Omental fat pad (tissue), 4 donors: ENCODE data around the gene MTFR1L. TPM values are rescaled to one million over a fixed set of nuclear protein-coding genes. Genes with fewer than 3 reads are reported as not detected.

Experiments used
- ATAC-seq: fragments of 150-250 bp; one replicate; pipeline ENCODE4 v1.9.1; 2016; ENCODE audit warnings: mild to moderate bottlenecking, moderate library complexity; ENCODE audit not compliant: low FRiP score
- DNase-seq: peaks from one replicate; pipeline ENCODE4 v3.0.0-alpha.2; 2019; ENCODE audit warnings: low spot score
- total RNA-seq, 4 donors: library from RNA; depleted of rRNA; stranded (reverse); fragments of >200 nt; gene quantifications; one replicate each; pipeline ENCODE4 v1.1.0, GENCODE V29; 2016
- TF ChIP-seq, protein P1 (sequence below), 3 donors: fragments of 450-650 bp; IDR thresholded peaks; one replicate each; pipeline ENCODE4 v1.5.1; 2016 to 2017; ENCODE audit warnings: antibody characterized with exemption in 3 of 3, mild to moderate bottlenecking in 3 of 3, moderate library complexity in 2 of 3

MTFR1L gene
- total RNA-seq, 4 donors from 2014 or later: 40.8 to 84.2 (median 61.3) TPM

DNA sequence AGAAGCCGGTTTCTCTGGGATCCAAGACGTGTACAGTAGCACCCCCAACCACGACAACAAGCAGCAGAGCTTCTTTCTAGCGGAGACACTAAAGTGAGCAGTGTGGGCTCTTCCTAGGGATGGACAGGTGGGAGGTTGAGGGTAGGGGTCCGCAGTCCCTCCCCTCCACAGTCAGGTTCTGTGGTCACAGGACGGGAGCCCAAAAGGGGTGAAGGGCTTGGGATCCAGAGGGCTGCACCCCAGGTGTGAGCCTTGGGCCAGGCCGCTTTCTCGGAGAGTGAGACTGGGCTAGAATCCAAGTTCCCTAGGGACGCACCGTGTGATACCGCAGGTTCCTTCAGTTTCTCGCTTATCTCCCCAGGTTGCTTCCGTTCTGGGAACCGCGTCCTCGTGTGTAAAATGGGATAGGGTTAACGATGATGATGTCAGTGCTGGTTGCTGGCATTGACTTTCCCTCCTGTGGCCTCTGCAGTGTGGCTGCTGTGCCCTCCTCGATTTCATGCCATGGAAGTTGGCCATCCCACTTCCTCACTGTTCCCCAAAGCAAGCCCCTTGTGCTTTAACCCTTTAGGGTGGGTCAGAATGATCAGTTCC lies 37.0 kb upstream of the MTFR1L start:
- DNase-seq (no peak), ATAC-seq (no peak)
- TF ChIP-seq, protein P1, sequence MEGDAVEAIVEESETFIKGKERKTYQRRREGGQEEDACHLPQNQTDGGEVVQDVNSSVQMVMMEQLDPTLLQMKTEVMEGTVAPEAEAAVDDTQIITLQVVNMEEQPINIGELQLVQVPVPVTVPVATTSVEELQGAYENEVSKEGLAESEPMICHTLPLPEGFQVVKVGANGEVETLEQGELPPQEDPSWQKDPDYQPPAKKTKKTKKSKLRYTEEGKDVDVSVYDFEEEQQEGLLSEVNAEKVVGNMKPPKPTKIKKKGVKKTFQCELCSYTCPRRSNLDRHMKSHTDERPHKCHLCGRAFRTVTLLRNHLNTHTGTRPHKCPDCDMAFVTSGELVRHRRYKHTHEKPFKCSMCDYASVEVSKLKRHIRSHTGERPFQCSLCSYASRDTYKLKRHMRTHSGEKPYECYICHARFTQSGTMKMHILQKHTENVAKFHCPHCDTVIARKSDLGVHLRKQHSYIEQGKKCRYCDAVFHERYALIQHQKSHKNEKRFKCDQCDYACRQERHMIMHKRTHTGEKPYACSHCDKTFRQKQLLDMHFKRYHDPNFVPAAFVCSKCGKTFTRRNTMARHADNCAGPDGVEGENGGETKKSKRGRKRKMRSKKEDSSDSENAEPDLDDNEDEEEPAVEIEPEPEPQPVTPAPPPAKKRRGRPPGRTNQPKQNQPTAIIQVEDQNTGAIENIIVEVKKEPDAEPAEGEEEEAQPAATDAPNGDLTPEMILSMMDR (IDR thresholded peaks at IDR 0.05): no peak

DNA sequence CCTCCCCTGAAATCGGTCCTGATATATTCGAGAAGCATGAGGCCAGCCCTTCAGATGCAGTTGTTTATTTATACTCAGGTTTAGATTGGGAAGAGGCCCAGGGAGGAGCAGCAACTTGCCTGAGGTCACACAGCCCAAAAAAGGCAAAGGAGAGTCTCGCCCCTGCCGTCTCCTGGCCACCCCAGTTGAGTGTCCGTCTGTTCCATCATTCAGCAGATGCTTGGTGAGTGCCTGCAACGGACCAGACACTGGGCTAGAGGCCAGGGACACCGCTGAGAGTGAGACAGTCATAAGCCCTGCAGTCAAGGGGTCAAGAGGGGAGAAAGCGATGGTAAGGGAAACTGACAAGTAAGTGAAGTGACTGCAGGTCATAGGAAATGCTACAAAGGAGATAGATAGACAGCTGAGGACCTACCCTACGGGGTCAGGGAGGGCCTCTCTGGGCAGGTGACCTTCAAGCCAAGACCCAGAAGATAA lies 35.1 kb upstream of the MTFR1L start:
- TF ChIP-seq, protein P1 (IDR thresholded peaks at IDR 0.05): no peak
- no peak for DNase-seq
- no peak for ATAC-seq

DNA sequence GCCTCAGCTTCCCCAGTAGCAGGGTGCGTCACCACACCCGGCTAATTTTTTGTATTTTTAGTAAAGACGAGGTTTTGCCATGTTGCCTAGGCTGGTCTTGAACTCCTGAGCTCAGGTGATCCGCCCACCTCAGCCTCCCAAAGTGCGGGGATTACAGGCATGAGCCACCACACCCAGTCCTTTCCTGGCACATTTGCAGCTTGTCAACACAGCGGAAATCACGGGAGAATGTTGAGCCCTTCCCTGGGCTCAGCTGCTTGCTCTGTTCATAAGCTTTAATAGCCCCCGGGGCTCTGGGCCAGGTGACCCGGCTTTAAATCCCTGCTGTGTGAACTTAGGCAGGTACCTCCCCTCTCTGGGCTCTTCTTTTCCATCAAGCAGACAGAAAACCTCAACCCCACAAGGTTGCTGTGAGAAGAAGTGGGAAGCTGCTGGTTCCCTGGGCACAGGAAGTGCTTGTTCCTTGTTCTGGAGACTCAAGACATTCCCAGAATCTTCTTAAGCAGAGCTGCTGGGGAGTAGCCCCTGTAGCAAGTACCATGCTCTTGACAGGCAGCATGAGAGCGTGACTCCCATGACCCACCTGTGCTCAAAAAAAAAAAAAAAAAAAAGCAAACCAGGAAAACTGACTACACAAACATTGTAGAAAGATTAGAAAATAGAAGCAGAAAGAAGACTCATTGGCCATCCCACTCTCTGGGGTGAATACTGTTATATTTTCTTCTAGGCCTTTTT lies 34.3 kb upstream of the MTFR1L start:
- TF ChIP-seq, protein P1 (IDR thresholded peaks at IDR 0.05): no peak
- DNase-seq: no peak
- ATAC-seq: no peak

DNA sequence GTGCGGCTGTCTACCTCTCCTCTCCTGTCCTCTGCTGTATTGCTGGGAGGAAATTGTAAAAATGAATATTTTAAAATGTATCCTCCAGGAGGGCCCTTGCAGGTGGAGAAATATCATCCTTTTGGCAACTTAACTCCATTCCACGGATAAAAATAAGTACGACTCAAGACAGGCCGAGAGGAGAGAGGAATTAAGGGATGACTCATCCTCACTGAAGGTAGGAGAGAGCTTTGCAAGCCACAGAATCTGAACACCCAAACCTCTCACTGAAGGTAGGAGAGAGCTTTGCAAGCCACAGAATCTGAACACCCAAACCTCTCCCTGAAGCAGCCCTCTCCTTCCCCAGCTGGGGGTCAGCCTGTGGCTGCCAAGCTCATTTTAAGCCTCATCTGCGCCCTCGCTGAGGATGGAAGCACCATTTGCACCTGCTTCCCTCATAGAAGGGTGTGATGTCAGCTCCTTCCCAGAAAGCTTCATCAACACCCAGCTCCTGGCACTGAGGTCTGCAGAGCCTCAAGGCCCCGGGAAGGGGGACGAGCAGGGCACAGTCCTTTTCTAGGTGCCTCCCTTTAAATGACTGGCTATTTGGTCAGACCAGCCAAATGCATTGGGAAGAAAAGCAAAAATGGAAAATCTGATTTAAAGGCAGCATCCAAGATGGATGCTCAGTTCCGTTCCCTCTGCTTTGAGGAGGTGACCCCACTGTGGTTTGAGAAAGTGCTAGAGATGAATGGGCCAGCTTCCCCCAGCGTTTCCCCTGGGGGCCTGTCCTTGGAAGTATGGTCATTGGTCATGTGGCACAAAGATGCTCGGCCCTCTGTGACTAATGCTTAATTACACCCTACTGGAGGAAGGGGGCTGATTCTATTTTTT lies 32.6 kb upstream of the MTFR1L start:
- DNase-seq (no peak), ATAC-seq (peak; percentile 60)
- TF ChIP-seq, protein P1 (IDR thresholded peaks at IDR 0.05): no peak

DNA sequence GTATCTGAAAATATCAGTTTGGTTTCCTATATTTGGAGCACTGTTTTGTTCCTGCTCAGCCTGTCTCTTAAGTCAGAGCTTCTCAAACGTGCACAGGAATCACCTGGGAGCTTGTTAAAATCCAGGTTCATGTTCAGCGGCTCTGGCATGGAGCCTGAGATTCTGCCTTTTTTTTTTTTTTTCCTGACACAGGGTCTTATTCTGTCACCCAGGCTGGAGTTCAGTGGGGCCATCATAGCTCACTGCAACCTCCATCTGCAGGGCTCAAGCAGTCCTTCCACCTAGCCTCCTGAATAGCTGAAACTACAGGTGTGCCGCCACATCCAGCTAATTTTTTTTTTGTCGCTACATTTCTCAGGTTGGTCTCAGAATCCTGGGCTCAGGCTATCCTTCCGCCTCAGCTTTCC lies 32.0 kb upstream of the MTFR1L start:
- ATAC-seq: no peak

DNA sequence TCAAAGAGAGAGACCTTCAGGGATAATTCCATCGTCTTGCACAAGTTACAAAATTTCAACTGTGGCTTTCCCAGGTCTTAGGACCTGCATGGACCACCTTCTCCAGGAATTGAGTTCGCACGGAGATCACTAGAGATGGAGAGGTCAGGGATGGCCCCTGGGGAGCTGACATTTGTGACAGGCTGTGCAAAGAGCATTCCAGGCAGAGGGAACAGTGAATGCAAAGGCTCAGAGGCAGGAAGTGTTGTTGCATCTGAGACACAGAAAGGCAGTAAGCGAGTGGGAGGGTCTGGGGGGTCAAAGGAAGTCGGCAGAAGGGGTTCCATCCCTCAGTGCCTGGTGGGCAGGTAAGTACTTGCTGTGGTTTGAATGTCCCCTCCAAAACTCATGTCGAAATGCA lies 29.3 kb upstream of the MTFR1L start:
- no peak for DNase-seq
- ATAC-seq: no peak
- TF ChIP-seq, protein P1 (IDR thresholded peaks at IDR 0.05): no peak

More for the DNA sequence above, 32.0 kb upstream of the MTFR1L start:
- TF ChIP-seq, protein P1 (IDR thresholded peaks at IDR 0.05): no peak
- DNase-seq: no peak
